H9 (cell line): ENCODE results near the gene UBE2G1. TPM values are rescaled to one million over a fixed set of nuclear protein-coding genes. Genes with fewer than 3 reads are reported as not detected.
A peak's percentile ranks its signal among the peaks of the same experiment; 100 is the strongest.

Experiments
- DNase-seq: peaks from one replicate; pipeline ENCODE4 v3.0.0-alpha.2; 2017
- H2AFZ ChIP-seq: one replicate; pipeline ENCODE4 v1.6.1; 2013; ENCODE audit warnings: mild to moderate bottlenecking, low read length, control low read depth, moderate library complexity
- H2AK5ac ChIP-seq: 2 replicates; pipeline ENCODE4 v1.6.1; 2013; ENCODE audit warnings: low read length, control low read depth, mixed read lengths; ENCODE audit not compliant: insufficient read length
- H2BK120ac ChIP-seq: one replicate; pipeline ENCODE4 v1.6.1; 2013; ENCODE audit warnings: low read depth, mild to moderate bottlenecking, low read length, control low read depth, inconsistent platforms; ENCODE audit not compliant: poor library complexity, severe bottlenecking
- H2BK12ac ChIP-seq: 2 replicates; pipeline ENCODE4 v1.6.1; 2013; ENCODE audit warnings: low read length, control low read depth, mixed read lengths, low read depth; ENCODE audit not compliant: insufficient read length
- H2BK15ac ChIP-seq: 2 replicates; pipeline ENCODE4 v1.6.1; 2013; ENCODE audit warnings: low read depth, low read length, control low read depth
- H2BK20ac ChIP-seq: one replicate; pipeline ENCODE4 v1.6.1; 2013; ENCODE audit warnings: low read depth, mild to moderate bottlenecking, low read length, control low read depth, inconsistent platforms; ENCODE audit not compliant: poor library complexity, severe bottlenecking
- H2BK5ac ChIP-seq: 2 replicates; pipeline ENCODE4 v1.6.1; 2013; ENCODE audit warnings: low read length, control low read depth, mixed read lengths; ENCODE audit not compliant: insufficient read length
- H3K14ac ChIP-seq: 2 replicates; pipeline ENCODE4 v1.6.1; 2013; ENCODE audit warnings: low read length, control low read depth; ENCODE audit not compliant: insufficient read depth
- H3K18ac ChIP-seq: 2 replicates; pipeline ENCODE4 v1.6.1; 2013; ENCODE audit warnings: low read depth, mild to moderate bottlenecking, mixed read lengths, low read length, control low read depth; ENCODE audit not compliant: insufficient read length
- H3K23ac ChIP-seq: 2 replicates; pipeline ENCODE4 v1.6.1; 2013; ENCODE audit warnings: low read length, control low read depth, mixed read lengths, low read depth; ENCODE audit not compliant: insufficient read length
- H3K23me2 ChIP-seq: 2 replicates; pipeline ENCODE4 v1.6.1; 2013; ENCODE audit warnings: low read depth, mild to moderate bottlenecking, mixed read lengths, low read length, control low read depth; ENCODE audit not compliant: insufficient read length, poor library complexity, severe bottlenecking
- H3K27ac ChIP-seq: 2 replicates; pipeline ENCODE4 v1.5.1; 2013; ENCODE audit warnings: low read length, control low read depth, mixed read lengths, low read depth; ENCODE audit not compliant: insufficient read length
- H3K27me3 ChIP-seq: 2 replicates; pipeline ENCODE4 v1.6.1; 2013; ENCODE audit warnings: low read length, control low read depth, inconsistent platforms; ENCODE audit not compliant: insufficient read depth
- H3K4ac ChIP-seq: 2 replicates; pipeline ENCODE4 v1.6.1; 2013; ENCODE audit warnings: low read depth, mild to moderate bottlenecking, control low read depth, inconsistent platforms, low read length, moderate library complexity
- H3K4me1 ChIP-seq: 2 replicates; pipeline ENCODE4 v1.6.1; 2013; ENCODE audit warnings: low read length, control low read depth, inconsistent platforms; ENCODE audit not compliant: insufficient read depth
- H3K4me2 ChIP-seq: 2 replicates; pipeline ENCODE4 v1.6.1; 2013; ENCODE audit warnings: low read length, control low read depth, mixed read lengths; ENCODE audit not compliant: insufficient read length, insufficient read depth
- H3K56ac ChIP-seq: 2 replicates; pipeline ENCODE4 v1.6.1; 2013; ENCODE audit warnings: low read depth, mild to moderate bottlenecking, mixed read lengths, low read length, control low read depth; ENCODE audit not compliant: insufficient read length
- H3K79me1 ChIP-seq: 2 replicates; pipeline ENCODE4 v1.6.1; 2013; ENCODE audit warnings: low read depth, mild to moderate bottlenecking, moderate library complexity, low read length, control low read depth, inconsistent platforms; ENCODE audit not compliant: insufficient read depth, poor library complexity, severe bottlenecking
- H3K79me2 ChIP-seq: 2 replicates; pipeline ENCODE4 v1.6.1; 2013; ENCODE audit warnings: low read length, control low read depth, inconsistent platforms; ENCODE audit not compliant: insufficient read depth
- H3K9ac ChIP-seq: 2 replicates; pipeline ENCODE4 v1.6.1; 2013; ENCODE audit warnings: low read length, control low read depth, mixed read lengths; ENCODE audit not compliant: insufficient read length; ENCODE audit errors: extremely low read depth
- H3K9me3 ChIP-seq: one replicate; pipeline ENCODE4 v1.6.1; 2013; ENCODE audit warnings: low read depth, low read length, inconsistent platforms; ENCODE audit not compliant: control insufficient read depth
- H3T11ph ChIP-seq: one replicate; pipeline ENCODE4 v1.6.1; 2013; ENCODE audit warnings: mild to moderate bottlenecking, low read length, control low read depth, inconsistent platforms
- H4K20me1 ChIP-seq: one replicate; pipeline ENCODE4 v1.6.1; 2013; ENCODE audit not compliant: control insufficient read depth, insufficient read length, insufficient read depth
- H4K5ac ChIP-seq: 2 replicates; pipeline ENCODE4 v1.6.1; 2013; ENCODE audit warnings: low read depth, mild to moderate bottlenecking, mixed read lengths, low read length, control low read depth; ENCODE audit not compliant: insufficient read length
- H4K8ac ChIP-seq: replicated peaks from 2 replicates; pipeline ENCODE4 v1.6.1; 2013; ENCODE audit warnings: low read length, control low read depth, mixed read lengths, low read depth; ENCODE audit not compliant: insufficient read length
- H4K91ac ChIP-seq: 2 replicates; pipeline ENCODE4 v1.6.1; 2013; ENCODE audit warnings: low read depth, mild to moderate bottlenecking, moderate library complexity, mixed read lengths, low read length, control low read depth; ENCODE audit not compliant: insufficient read length
- H3K27ac Mint-ChIP-seq, 3 experiments: 2 replicates in 2 of 3; 3 replicates in 1 of 3; pipeline ENCODE4 v1.8.0; 2020 to 2021; ENCODE audit warnings: mixed read lengths in 3 of 3, mild to moderate bottlenecking in 1 of 3, moderate library complexity in 1 of 3
- H3K27me3 Mint-ChIP-seq: 2 replicates; pipeline ENCODE4 v1.8.0; 2021; ENCODE audit warnings: low read depth, mild to moderate bottlenecking, moderate library complexity, mixed read lengths
- H3K36me3 Mint-ChIP-seq, 3 experiments: 2 replicates in 2 of 3; 3 replicates in 1 of 3; pipeline ENCODE4 v1.8.0; 2020 to 2021; ENCODE audit warnings: low read depth in 3 of 3, mixed read lengths in 3 of 3; ENCODE audit not compliant: insufficient read depth in 1 of 3
- H3K4me1 Mint-ChIP-seq, 2 experiments: 2 replicates each; pipeline ENCODE4 v1.8.0; 2020; ENCODE audit warnings: mixed read lengths in 2 of 2
- H3K4me3 Mint-ChIP-seq, 2 experiments: 2 replicates in 1 of 2; 3 replicates in 1 of 2; pipeline ENCODE4 v1.8.0; 2020 to 2021; ENCODE audit warnings: mild to moderate bottlenecking in 2 of 2, mixed read lengths in 2 of 2, moderate library complexity in 1 of 2
- H3K9me3 Mint-ChIP-seq, 2 experiments: 2 replicates in 1 of 2; 3 replicates in 1 of 2; pipeline ENCODE4 v1.8.0; 2020; ENCODE audit warnings: mild to moderate bottlenecking in 2 of 2, mixed read lengths in 2 of 2, moderate library complexity in 1 of 2
- WGBS: extraction: QIAGEN DNeasy Blood & Tissue Kit; methylation state at CpG from one replicate; pipeline ENCODE4 v1.1.7; 2013; ENCODE audit warnings: missing lambda C conversion rate, low lambda C conversion rate, mixed read lengths; ENCODE audit not compliant: insufficient read length; ENCODE audit errors: extremely low coverage; 5-methylcytosine and 5-hydroxymethylcytosine counted together
- total RNA-seq: library from RNA; stranded (reverse); gene quantifications from 2 replicates; pipeline ENCODE4 v1.2.1, GENCODE V29; 2021
- TF ChIP-seq, protein P1 (sequence below): fragments of 200-600 bp; sonication (generic); conservative IDR thresholded peaks from 3 replicates; pipeline ENCODE4 v1.8.0; 2021; ENCODE audit warnings: antibody characterized with exemption, mild to moderate bottlenecking

The UBE2G1 gene
- total RNA-seq, 1 experiment from 2014 or later: 188 TPM

DNA sequence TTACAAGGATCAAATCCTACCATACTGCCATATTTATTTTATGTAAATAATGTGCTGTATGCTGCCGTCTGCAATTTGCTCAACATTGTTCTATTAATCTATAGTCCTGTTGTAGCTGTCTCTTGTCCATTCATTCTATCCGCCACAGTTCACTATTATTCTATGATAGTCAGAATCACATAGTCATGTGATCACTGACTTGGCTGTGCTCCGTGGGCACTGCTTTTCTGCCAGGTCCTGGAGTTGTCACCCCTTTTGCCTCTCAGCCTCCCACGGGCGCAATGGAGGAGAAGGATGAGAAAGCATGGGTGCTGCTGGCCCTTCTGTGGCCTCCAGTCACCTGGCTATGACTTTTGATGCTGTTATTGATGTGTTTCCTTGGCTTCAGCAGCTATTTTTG is 65.4 kb downstream of the UBE2G1 start:
- Histone ChIP-seq H3K4me1 (no peaks in the 10 kb centered on the region), H3T11ph (no peak overlapping the region), H2AK5ac (no peak overlapping the region), H3K4me2 (no peak overlapping the region), H3K14ac (no peak overlapping the region), H2BK5ac (no peak overlapping the region), H2BK15ac (no peak overlapping the region), H4K91ac (no peak overlapping the region), H3K23ac (no peak overlapping the region), H3K79me2 (peaks cover 10% of the 10 kb centered on the region; the same call in 1 of the 2 replicates), H3K27ac (no peak overlapping the region), H3K27me3 (no peaks in the 10 kb centered on the region), H4K20me1 (no peaks in the 10 kb centered on the region), H3K23me2 (no peaks in the 10 kb centered on the region), H4K8ac (no peak overlapping the region), H2BK20ac (no peak overlapping the region), H4K5ac (no peak overlapping the region), H2BK120ac (no peak overlapping the region), H2AFZ (no peak overlapping the region), H3K9me3 (no peaks in the 10 kb centered on the region), H3K4ac (no peak overlapping the region), H2BK12ac (no peak overlapping the region), H3K79me1 (peaks cover 6% of the 10 kb centered on the region), H3K9ac (no peak overlapping the region), H3K18ac (no peak overlapping the region), H3K56ac (no peak overlapping the region)
- peak overlapping the region in 1 of 3 experiments; percentile 37; a peak in 2 of 7 replicates for H3K27ac Mint-ChIP-seq
- H3K27me3 Mint-ChIP-seq: no peaks in the 10 kb centered on the region
- peaks cover 23 to 69% (median 59%) of the 10 kb centered on the region in 3 experiments; a peak in 6 of 7 replicates for H3K36me3 Mint-ChIP-seq
- no peak overlapping the region for H3K4me3 Mint-ChIP-seq
- peaks cover 17 to 24% of the 10 kb centered on the region in 2 experiments for H3K4me1 Mint-ChIP-seq
- DNase-seq: no peak
- no peaks in the 10 kb centered on the region for H3K9me3 Mint-ChIP-seq
- no CpG with 5 or more reads among the region's 5 CpGs for WGBS
- TF ChIP-seq, protein P1, sequence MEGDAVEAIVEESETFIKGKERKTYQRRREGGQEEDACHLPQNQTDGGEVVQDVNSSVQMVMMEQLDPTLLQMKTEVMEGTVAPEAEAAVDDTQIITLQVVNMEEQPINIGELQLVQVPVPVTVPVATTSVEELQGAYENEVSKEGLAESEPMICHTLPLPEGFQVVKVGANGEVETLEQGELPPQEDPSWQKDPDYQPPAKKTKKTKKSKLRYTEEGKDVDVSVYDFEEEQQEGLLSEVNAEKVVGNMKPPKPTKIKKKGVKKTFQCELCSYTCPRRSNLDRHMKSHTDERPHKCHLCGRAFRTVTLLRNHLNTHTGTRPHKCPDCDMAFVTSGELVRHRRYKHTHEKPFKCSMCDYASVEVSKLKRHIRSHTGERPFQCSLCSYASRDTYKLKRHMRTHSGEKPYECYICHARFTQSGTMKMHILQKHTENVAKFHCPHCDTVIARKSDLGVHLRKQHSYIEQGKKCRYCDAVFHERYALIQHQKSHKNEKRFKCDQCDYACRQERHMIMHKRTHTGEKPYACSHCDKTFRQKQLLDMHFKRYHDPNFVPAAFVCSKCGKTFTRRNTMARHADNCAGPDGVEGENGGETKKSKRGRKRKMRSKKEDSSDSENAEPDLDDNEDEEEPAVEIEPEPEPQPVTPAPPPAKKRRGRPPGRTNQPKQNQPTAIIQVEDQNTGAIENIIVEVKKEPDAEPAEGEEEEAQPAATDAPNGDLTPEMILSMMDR: no peak
